K562 (cell line): ENCODE measurements around the gene HECW1. TPM values are rescaled to one million over a fixed set of nuclear protein-coding genes. Genes with fewer than 3 reads are reported as not detected.

Source experiments
- AFF4 ChIP-seq: sonication (generic); formaldehyde crosslinking; IDR thresholded peaks from 2 replicates; pipeline ENCODE4 v1.8.0; 2023; ENCODE audit warnings: mild to moderate bottlenecking, missing genetic modification reagents
- HMG20B ChIP-seq: fragments of 250-450 bp; sonication (Bioruptor Pico); IDR thresholded peaks from 2 replicates; pipeline ENCODE4 v1.5.0; 2021; ENCODE audit warnings: mild to moderate bottlenecking
- MECOM ChIP-seq: fragments of 250-450 bp; sonication (Bioruptor Pico); IDR thresholded peaks from 2 replicates; pipeline ENCODE4 v1.8.0; 2022; ENCODE audit warnings: inconsistent platforms
- SIX5 ChIP-seq, 2 experiments: IDR thresholded peaks; 2 replicates each; pipeline ENCODE4 v1.6.1; 2011; ENCODE audit warnings: low read length in 2 of 2, borderline replicate concordance in 1 of 2, low read depth in 1 of 2, mild to moderate bottlenecking in 1 of 2, moderate library complexity in 1 of 2; ENCODE audit not compliant: insufficient read depth in 1 of 2
- TFE3 ChIP-seq: fragments of 450-650 bp; formaldehyde crosslinking; IDR thresholded peaks from 2 replicates; pipeline ENCODE4 v1.4.0; 2020; ENCODE audit warnings: mild to moderate bottlenecking, mixed read lengths
- ZBTB5 ChIP-seq: fragments of 450-650 bp; IDR thresholded peaks from 2 replicates; pipeline ENCODE4 v1.6.1; 2017; ENCODE audit warnings: antibody characterized with exemption
- ZNF277 ChIP-seq: fragments of 250-450 bp; sonication (Bioruptor Pico); IDR thresholded peaks from 2 replicates; pipeline ENCODE4 v1.8.0; 2022; ENCODE audit warnings: inconsistent platforms, mild to moderate bottlenecking, moderate library complexity, borderline replicate concordance
- ZNF431 ChIP-seq: sonication (generic); formaldehyde crosslinking; IDR thresholded peaks from 2 replicates; pipeline ENCODE4 v1.8.0; 2022; ENCODE audit warnings: mild to moderate bottlenecking, missing genetic modification reagents
- polyA plus RNA-seq, 8 experiments: library from polyadenylated mRNA; depleted of rRNA in 4 of 8; stranded (reverse) in 5 of 8; unstranded in 3 of 8; fragments of >200 nt; fragmentation: Nextera tagmentation in 2 of 8; fragmentation: Illumina TruSeq in 1 of 8; extraction: Ambion mirVana in 2 of 8; extraction: Trizol in 1 of 8; gene quantifications; 2 replicates each; pipeline versions ENCODE4 v1.2.1 to v1.2.3, GENCODE V29; 2011 to 2014; ENCODE audit warnings: inconsistent platforms in 1 of 8, missing spikeins in 1 of 8
- total RNA-seq, 7 experiments: library from RNA; depleted of rRNA in 6 of 7; stranded (reverse); fragments of >200 nt in 6 of 7; fragmentation: Illumina TruSeq in 2 of 7; extraction: Trizol in 2 of 7; gene quantifications; 2 replicates each; pipeline versions ENCODE4 v1.2.1 to v1.2.3, GENCODE V29; 2011 to 2021; ENCODE audit warnings: low replicate concordance in 1 of 7

Gene HECW1
- total and polyA plus RNA-seq, 9 of the 15 experiments (the other 6 are each of a cell fraction or from before 2014, with no cell fraction given) = 0.07 to 0.31 (median 0.13) TPM; not detected in 4

- TF ChIP-seq AFF4 (CRISPR knock-in tag) (no peak), ZBTB5 (no peak), ZNF431 (CRISPR knock-in tag) (no peak), HMG20B (CRISPR knock-in tag) (no peak), MECOM (CRISPR knock-in tag) (no peak), ZNF277 (CRISPR knock-in tag) (no peak), TFE3 (CRISPR knock-in tag) (no peak), SIX5 (IDR thresholded peaks at IDR 0.05; ENCODE audit: borderline replicate concordance in 1 of 2, insufficient read depth in 1 of 2, low read depth in 1 of 2, low read length in 2 of 2) (no peak)
- TF ChIP-seq, all 486 proteins: peak for 0
Observed at GRCh38 chr7:43337191-43337590, 224.7 kb downstream of the HECW1 start (continued).
